ENCODE measurements around the gene MT3. TPM values are rescaled to one million over a fixed set of nuclear protein-coding genes. Genes with fewer than 3 reads are reported as not detected.

Gene MT3
- total and polyA plus RNA-seq, 2 of the 13 experiments (the other 11 are each of a cell fraction or from before 2014, with no cell fraction given): not detected

DNA sequence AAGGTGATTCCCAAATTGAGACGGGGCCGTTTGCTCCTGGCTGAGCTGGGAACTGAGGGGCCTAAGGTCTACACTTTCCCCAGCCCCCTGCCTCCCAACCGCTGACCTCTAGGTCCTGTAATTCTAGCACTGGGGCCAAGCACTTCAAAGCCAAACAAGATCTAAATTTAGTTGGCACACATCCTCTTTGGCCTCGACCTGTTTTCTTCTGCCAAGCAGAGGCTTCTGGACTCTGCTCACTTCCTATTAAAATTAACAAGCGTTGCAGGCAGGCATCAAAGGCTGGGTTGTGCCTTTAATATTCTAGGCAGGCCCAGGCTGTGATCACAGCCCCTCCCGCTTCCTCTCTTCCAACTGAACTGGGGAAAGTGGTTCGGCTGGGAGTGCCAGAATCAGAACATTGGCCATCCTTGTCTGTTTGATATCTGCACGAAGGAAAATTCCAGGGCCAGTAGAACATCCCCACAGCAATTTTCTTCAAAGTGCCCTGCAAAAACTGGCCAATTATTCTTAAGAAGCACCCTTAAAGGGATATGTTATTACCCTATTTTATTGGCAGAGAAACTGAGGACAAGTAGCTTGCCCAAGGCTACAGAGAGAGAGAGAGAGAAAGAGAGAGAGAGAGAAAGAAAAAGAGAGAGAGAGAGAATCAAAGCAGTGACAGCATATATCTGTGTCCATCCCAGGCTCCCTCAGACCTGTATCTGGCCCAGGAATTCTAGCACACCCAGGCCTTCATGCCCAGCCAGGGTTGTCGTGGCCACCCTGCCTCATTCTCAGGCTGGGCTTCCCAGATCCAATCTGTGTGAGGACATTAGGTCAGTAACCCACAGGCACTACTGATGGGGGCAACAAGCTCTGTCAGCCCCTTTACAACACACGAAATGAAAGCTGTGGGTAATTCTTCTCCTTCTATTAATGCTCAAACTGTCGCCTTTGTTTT lies 37.3 kb upstream of the MT3 start (continued):
- TF ChIP-seq ZNF44 (CRISPR knock-in tag; IDR thresholded peaks at IDR 0.05) (no peak), ZNF737 (CRISPR knock-in tag; IDR thresholded peaks at IDR 0.05; ENCODE audit: borderline replicate concordance) (no peak), SMAD3 (CRISPR knock-in tag; IDR thresholded peaks at IDR 0.05) (0 out of 2 replicates have a peak, but pooled peaks have one; percentile 63), MEF2D (CRISPR knock-in tag; IDR thresholded peaks at IDR 0.05) (peak; percentile 100), ZNF776 (CRISPR knock-in tag; IDR thresholded peaks at IDR 0.05) (no peak), ZNF205 (CRISPR knock-in tag; IDR thresholded peaks at IDR 0.05) (no peak), ZFP82 (CRISPR knock-in tag; IDR thresholded peaks at IDR 0.05; ENCODE audit: borderline replicate concordance) (no peak), SCMH1 (CRISPR knock-in tag; IDR thresholded peaks at IDR 0.05; ENCODE audit: borderline replicate concordance) (no peak), ZSCAN20 (CRISPR knock-in tag; IDR thresholded peaks at IDR 0.05; ENCODE audit: borderline replicate concordance) (no peak), JUN (CRISPR knock-in tag; IDR thresholded peaks at IDR 0.05) (peak; percentile 54; the same call in 1 of the 2 replicates), GABPA (IDR thresholded peaks at IDR 0.05; ENCODE audit: low read depth, low read length) (no peak), GABPA (CRISPR knock-in tag; IDR thresholded peaks at IDR 0.05; ENCODE audit: low read depth) (peak; percentile 60; the same call in 1 of the 2 replicates), PITX1 (CRISPR knock-in tag; IDR thresholded peaks at IDR 0.05) (peak; percentile 85), CBFB (CRISPR knock-in tag; IDR thresholded peaks at IDR 0.05) (no peak), ZSCAN30 (CRISPR knock-in tag; IDR thresholded peaks at IDR 0.05) (no peak), ZZZ3 (CRISPR knock-in tag; IDR thresholded peaks at IDR 0.05; ENCODE audit: borderline replicate concordance) (no peak; the same call in 1 of the 2 replicates), ELF4 (CRISPR knock-in tag; IDR thresholded peaks at IDR 0.05; ENCODE audit: borderline replicate concordance) (no peak), SIX4 (CRISPR knock-in tag; IDR thresholded peaks at IDR 0.05) (peak; percentile 78; the same call in 1 of the 2 replicates), ZNF564 (CRISPR knock-in tag; IDR thresholded peaks at IDR 0.05) (no peak)
- TF ChIP-seq, protein P1, sequence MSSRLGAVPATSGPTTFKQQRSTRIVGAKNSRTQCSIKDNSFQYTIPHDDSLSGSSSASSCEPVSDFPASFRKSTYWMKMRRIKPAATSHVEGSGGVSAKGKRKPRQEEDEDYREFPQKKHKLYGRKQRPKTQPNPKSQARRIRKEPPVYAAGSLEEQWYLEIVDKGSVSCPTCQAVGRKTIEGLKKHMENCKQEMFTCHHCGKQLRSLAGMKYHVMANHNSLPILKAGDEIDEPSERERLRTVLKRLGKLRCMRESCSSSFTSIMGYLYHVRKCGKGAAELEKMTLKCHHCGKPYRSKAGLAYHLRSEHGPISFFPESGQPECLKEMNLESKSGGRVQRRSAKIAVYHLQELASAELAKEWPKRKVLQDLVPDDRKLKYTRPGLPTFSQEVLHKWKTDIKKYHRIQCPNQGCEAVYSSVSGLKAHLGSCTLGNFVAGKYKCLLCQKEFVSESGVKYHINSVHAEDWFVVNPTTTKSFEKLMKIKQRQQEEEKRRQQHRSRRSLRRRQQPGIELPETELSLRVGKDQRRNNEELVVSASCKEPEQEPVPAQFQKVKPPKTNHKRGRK (CRISPR knock-in tag; IDR thresholded peaks at IDR 0.05): no peak
- TF ChIP-seq, protein P2, sequence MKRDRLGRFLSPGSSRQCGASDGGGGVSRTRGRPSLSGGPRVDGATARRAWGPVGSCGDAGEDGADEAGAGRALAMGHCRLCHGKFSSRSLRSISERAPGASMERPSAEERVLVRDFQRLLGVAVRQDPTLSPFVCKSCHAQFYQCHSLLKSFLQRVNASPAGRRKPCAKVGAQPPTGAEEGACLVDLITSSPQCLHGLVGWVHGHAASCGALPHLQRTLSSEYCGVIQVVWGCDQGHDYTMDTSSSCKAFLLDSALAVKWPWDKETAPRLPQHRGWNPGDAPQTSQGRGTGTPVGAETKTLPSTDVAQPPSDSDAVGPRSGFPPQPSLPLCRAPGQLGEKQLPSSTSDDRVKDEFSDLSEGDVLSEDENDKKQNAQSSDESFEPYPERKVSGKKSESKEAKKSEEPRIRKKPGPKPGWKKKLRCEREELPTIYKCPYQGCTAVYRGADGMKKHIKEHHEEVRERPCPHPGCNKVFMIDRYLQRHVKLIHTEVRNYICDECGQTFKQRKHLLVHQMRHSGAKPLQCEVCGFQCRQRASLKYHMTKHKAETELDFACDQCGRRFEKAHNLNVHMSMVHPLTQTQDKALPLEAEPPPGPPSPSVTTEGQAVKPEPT (CRISPR knock-in tag; IDR thresholded peaks at IDR 0.05; ENCODE audit: low read depth): no peak
- TF ChIP-seq, protein P3, sequence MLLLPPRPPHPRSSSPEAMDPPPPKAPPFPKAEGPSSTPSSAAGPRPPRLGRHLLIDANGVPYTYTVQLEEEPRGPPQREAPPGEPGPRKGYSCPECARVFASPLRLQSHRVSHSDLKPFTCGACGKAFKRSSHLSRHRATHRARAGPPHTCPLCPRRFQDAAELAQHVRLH (CRISPR knock-in tag; IDR thresholded peaks at IDR 0.05; ENCODE audit: borderline replicate concordance, low read depth): 0 out of 2 replicates have a peak, but pooled peaks have one; percentile 18
- TF ChIP-seq, protein P4, sequence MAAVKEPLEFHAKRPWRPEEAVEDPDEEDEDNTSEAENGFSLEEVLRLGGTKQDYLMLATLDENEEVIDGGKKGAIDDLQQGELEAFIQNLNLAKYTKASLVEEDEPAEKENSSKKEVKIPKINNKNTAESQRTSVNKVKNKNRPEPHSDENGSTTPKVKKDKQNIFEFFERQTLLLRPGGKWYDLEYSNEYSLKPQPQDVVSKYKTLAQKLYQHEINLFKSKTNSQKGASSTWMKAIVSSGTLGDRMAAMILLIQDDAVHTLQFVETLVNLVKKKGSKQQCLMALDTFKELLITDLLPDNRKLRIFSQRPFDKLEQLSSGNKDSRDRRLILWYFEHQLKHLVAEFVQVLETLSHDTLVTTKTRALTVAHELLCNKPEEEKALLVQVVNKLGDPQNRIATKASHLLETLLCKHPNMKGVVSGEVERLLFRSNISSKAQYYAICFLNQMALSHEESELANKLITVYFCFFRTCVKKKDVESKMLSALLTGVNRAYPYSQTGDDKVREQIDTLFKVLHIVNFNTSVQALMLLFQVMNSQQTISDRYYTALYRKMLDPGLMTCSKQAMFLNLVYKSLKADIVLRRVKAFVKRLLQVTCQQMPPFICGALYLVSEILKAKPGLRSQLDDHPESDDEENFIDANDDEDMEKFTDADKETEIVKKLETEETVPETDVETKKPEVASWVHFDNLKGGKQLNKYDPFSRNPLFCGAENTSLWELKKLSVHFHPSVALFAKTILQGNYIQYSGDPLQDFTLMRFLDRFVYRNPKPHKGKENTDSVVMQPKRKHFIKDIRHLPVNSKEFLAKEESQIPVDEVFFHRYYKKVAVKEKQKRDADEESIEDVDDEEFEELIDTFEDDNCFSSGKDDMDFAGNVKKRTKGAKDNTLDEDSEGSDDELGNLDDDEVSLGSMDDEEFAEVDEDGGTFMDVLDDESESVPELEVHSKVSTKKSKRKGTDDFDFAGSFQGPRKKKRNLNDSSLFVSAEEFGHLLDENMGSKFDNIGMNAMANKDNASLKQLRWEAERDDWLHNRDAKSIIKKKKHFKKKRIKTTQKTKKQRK (IDR thresholded peaks at IDR 0.05; ENCODE audit: low read length): no peak

All from HepG2 (cell line).